HG02798 (cell line): ENCODE data around the gene CD163L1.
"Not testable (repeated sequence)": the region's sequence is repeated elsewhere in the genome, so short reads cannot be mapped to it uniquely, and the experiment has no call there.

Experiments used
- ATAC-seq: cut with Tn5 transposase; IDR thresholded peaks from one replicate; pipeline ENCODE4 v1.9.1; 2021; ENCODE audit warnings: mild to moderate bottlenecking; ENCODE audit not compliant: unreplicated experiment, poor library complexity

Gene CD163L1

GRCh38 chr12:7339675-7340074, 104.3 kb downstream of the CD163L1 start:
- no peak for ATAC-seq

GRCh38 chr12:7337790-7338189, 106.2 kb downstream of the CD163L1 start:
- ATAC-seq, result not testable (repeated sequence)

- ATAC-seq, result no peak
Measured at GRCh38 chr12:7327918-7328317, 116.0 kb downstream of the CD163L1 start.

GRCh38 chr12:7324176-7324575, 119.8 kb downstream of the CD163L1 start:
- ATAC-seq, result no peak

GRCh38 chr12:7322599-7322998, 121.4 kb downstream of the CD163L1 start:
- no peak for ATAC-seq

- no peak for ATAC-seq
Measured at GRCh38 chr12:7321624-7322023, 122.3 kb downstream of the CD163L1 start.

GRCh38 chr12:7319930-7320329, 124.0 kb downstream of the CD163L1 start:
- no peak for ATAC-seq

- no peak for ATAC-seq
Measured at GRCh38 chr12:7310070-7310469, 133.9 kb downstream of the CD163L1 start.
